IPS DF 19.7 (cell line): ENCODE results near the gene EFNA4.

Source experiments
- DNase-seq: peaks from one replicate; pipeline ENCODE4 v3.0.0-alpha.2; 2013; ENCODE audit warnings: low read depth, low spot score

Gene EFNA4

GRCh38 chr1:155051777-155052398 is 11.7 kb upstream of the EFNA4 start:
- DNase-seq, result no peak

DNA sequence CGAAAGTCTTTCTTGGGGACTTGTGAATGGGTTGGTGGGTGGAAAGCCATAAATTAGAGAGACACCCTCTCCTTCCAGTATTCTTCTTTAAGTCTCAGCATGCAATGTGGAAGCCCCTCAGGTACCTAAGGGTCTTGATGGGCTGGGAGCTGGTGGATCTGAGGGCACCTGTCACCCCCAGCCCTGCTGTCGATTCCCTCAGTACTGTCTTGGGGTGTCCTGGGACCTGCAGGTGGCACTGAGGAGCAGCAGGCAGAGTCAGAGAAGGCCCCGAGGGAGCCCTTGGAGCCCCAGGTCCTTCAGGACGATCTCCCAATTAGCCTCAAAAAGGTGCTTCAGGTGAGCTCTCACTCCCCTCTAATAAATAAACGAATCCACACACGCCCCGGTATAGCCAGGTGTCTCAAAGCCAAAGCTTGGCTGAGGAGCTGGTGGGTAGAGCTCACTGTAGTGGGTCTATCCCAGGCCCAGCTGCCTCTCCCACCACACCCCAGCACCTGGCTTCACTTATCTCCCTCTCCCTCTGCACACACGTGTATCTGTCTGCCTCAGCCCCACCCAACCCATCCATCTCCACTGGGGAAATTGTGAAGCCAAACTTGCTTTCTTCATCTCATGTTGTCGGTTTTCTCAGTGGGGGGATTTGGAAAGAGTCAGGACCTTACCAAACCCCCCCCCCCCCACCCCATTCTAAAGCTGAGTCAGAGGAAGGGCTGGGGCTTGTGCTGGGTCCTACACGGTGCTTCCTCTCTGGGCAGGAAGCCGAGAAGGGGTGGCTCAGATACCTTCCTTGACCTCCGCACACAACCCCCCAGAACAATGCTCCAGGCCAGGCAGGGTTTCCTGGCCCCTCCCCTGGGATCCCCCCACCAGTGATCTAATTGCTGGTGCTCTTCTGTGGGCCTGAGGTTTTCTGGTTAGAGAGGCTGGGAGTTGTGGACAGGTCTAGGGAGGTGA is 10.8 kb upstream of the EFNA4 start:
- DNase-seq, result no peak

GRCh38 chr1:155053531-155054105 is 9.9 kb upstream of the EFNA4 start:
- DNase-seq, result no peak

DNA sequence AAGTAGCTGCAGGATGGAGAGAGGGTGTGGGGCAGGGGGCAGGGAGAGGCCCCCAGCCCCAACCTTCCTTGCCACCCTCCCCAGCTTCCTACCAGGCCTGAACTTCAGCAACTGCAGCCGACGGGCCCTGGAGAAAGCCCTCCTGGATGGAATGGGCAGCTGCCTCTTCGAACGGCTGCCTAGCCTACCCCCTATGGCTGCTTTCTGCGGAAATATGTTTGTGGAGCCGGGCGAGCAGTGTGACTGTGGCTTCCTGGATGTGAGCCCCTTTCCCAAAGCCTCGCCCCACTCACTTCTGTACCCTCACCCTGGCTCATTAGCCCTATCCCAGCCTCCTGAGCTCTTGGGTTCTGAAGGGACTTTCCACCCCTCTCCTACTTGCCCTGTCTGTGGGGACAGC is 6.4 kb upstream of the EFNA4 start:
- DNase-seq, result no peak

DNA sequence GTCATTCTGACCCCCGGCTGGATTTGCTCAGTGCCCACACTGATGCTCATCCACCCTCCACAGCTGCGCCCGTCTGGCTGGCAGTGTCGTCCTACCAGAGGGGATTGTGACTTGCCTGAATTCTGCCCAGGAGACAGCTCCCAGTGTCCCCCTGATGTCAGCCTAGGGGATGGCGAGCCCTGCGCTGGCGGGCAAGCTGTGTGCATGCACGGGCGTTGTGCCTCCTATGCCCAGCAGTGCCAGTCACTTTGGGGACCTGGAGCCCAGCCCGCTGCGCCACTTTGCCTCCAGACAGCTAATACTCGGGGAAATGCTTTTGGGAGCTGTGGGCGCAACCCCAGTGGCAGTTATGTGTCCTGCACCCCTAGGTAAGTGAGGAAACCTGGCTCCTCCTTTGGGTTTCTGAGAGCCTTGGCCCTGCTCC is 5.7 kb upstream of the EFNA4 start:
- no peak for DNase-seq

- no peak for DNase-seq
These were observed 2.8 kb upstream of the EFNA4 start for GRCh38 chr1:155060736-155061135.

DNA sequence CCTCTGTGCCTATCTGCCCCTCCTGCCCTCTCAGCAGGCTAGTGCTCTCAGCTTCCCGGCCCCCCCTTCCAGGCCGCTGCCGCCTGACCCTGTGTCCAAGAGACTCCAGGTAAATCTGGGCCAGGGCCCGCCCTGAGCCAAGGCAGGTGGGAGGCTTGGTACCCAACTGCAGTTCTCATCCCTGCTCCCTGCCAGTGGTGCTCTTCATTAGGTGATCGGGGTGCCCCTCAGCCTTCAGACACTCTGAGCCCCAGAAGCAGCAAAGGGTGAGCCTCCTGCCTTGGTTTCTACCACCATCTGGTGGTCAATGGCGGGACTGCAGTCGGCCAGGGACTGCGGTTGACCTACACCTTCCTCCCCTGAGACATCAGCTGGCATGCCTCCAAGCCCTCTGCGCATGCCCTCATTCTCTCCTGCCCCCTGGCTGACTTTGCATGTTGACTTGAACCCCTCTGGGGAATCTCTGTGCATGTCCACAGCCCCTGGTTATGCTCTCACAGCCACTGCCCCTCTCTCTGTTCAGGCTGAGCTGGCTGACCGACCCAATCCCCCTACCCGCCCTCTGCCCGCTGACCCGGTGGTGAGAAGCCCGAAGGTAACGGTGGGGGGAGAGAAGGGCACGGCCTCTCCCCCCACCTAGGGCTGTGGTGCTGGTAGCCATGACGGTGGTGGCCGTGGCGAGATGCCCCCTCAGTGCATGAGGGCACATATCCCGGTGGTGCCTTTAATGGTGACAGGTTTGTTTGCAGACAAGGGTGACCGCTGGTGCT is 2.0 kb upstream of the EFNA4 start:
- no peak for DNase-seq

DNA sequence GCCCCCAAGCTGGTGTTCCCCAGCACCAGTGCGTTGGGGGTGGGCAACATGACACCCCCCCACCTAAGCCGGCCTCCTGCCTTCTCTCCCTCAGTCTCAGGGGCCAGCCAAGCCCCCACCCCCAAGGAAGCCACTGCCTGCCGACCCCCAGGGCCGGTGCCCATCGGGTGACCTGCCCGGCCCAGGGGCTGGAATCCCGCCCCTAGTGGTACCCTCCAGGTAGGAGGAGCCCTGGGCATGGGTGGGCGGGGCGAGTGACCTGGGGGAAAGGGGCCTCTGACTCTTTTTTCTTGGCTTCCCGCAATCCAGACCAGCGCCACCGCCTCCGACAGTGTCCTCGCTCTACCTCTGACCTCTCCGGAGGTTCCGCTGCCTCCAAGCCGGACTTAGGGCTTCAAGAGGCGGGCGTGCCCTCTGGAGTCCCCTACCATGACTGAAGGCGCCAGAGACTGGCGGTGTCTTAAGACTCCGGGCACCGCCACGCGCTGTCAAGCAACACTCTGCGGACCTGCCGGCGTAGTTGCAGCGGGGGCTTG is 1.3 kb upstream of the EFNA4 start:
- DNase-seq, result no peak

- no peak for DNase-seq
These were observed 683 bp upstream of the EFNA4 start for GRCh38 chr1:155062702-155063411.

DNA sequence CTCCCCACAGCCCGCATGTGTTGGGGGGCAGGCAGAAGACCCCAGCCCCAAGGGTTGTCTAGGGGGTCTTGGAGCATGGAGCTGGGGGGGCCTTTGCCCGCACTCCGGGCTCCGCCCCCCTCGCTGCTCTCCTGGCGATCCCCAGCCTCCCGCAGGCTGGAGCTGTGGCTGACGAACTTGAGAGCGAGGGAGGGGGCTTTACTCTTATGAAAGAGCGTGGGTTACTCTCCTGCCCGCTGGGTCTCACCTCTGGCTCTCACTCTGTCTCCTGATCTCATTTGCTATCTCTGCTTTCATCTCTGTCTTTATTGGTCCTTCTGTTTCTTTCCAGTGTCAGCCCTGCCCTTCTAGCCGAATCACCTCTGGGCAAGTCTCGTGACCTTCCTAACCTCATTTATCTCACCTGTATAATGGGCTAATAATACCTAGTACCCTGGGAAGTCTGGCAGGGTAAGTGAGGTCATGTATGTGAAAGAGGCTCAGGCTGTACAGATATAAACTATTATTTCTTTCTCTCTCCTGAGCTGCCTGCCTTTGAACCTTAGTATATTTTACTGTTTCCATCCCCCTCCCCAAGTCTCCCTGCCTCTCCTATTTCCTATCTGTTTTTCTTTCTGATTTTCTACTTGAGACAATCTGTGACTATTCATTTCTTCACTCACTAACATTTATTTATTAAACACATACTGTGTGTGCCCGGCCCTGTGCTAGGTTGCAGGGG is 731 bp downstream of the EFNA4 start:
- DNase-seq, result no peak

- no peak for DNase-seq
These were observed 1.4 kb downstream of the EFNA4 start for GRCh38 chr1:155064832-155065429.

GRCh38 chr1:155066777-155067176 is 3.2 kb downstream of the EFNA4 start:
- DNase-seq, result no peak

- DNase-seq, result no peak
These were observed 5.1 kb downstream of the EFNA4 start for GRCh38 chr1:155068599-155068998.

DNA sequence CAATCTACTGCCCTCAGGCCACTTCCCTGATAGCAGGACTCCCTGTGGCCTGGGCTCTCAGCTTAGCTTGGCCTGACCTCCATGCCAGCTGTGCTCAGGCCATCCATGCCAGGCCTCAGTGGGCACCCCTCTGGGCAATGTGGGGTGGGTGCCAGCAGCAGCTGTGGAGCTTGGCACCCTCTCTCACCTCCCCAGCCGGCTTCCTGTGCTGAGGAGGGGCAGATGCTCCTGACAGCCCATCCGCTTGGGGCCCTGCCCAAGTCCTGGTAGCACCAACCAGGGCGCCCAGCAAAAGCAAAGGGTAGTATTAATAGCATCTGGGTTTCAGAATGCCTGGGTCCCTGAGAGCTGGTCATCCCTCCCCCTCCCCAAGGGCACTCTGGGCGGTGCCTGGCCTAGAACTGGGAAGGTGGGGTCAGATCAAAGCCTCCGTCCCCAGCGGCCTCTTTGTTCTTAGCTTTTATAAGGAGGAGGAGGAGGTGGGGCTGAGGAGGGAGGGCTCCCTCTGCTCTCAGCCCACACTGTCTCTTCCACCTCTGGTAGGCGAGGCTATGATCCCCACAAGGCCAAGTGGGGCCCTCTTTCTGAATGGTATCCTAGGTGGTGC is 6.1 kb downstream of the EFNA4 start:
- no peak for DNase-seq

DNA sequence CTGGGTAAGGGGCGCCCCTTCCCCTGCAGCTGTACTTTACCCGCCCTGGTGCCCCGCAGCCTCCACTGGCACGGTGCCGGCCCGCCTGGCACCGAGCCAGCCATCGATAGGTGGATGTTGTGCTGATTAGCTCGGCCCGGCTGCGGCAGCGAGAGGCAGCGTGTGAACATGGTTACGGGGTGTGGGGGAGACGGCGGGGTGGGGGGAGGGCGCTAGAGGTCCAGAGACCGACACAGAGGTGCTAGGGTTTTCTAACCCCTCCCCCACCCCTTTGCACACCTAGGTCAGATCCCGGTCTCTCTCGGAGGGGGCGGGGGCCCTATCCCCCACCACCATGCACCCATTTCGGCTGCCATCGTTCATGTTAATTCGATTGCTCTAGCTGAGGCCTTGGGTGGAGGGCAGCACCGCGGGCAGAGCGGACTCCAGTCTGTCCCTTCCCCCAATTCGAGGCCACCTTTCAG is 6.7 kb downstream of the EFNA4 start:
- no peak for DNase-seq

- no peak for DNase-seq
These were observed 7.4 kb downstream of the EFNA4 start for GRCh38 chr1:155070721-155071569.

GRCh38 chr1:155071701-155072100 is 8.2 kb downstream of the EFNA4 start:
- DNase-seq, result no peak

GRCh38 chr1:155072531-155073289 is 9.2 kb downstream of the EFNA4 start:
- DNase-seq, result no peak
